NB4 (cell line): ENCODE data around the gene ZNF816.
"Not testable (repeated sequence)": the region's sequence is repeated elsewhere in the genome, so short reads cannot be mapped to it uniquely, and the experiment has no call there.

ENCODE experiments used
- CTCF ChIP-seq: IDR thresholded peaks from one replicate; pipeline ENCODE4 v1.5.1; 2012; ENCODE audit warnings: low read depth, low read length
- POLR2A ChIP-seq: IDR thresholded peaks from 2 replicates; pipeline ENCODE4 v1.6.1; 2011; ENCODE audit warnings: mild to moderate bottlenecking; ENCODE audit not compliant: insufficient read length; ENCODE audit errors: extremely low read depth

GRCh38 chr19:52944703-52945493, 17.8 kb downstream of the ZNF816 start:
- TF ChIP-seq CTCF, POLR2A: not testable (repeated sequence)
